Measurements from ENCODE around the gene GID8. TPM values are rescaled to one million over a fixed set of nuclear protein-coding genes. Genes with fewer than 3 reads are reported as not detected.
"Not testable (repeated sequence)": the region's sequence is repeated elsewhere in the genome, so short reads cannot be mapped to it uniquely, and the experiment has no call there.

The GID8 gene
- polyA plus RNA-seq, 2 of the 4 experiments (the other 2 are of a cell fraction): 19.2 to 24.5 TPM

DNA sequence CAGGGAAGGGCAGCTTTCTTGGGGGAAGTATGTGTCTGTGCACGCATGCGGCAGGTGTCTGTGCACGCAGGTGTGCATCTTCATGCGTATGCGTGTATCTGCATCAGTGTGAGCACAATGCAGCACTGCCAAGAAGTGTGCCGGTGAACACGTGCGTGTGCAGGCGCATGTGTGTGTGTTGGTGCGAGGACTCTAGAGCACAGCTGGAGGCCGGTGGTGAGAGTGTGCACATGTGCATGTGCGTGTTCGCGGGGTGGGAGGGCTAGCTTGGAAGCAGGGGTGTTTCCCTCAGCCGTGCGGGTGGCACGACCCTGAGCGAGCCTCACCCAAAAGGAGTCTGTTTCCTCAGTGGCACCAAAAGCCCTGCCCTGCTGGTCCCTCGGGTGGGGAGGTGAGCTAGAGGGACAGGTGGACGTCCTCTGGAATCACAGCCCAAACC is 22.1 kb downstream of the GID8 start:
- ChIA-PET CTCF (interaction anchor here (1.0 to 1.9 kb wide), 3 partner anchors 11 to 14 kb away, joined by 3 to 13 read pairs (median 7); no protein-coding TSS in a partner anchor), POLR2A (no interaction called here)
- Histone ChIP-seq H3K27ac (no peak overlapping the region), H3K9me3 (no peaks in the 10 kb centered on the region), H3K4me3 (no peak overlapping the region), H3K4me1 (peaks cover 9% of the 10 kb centered on the region; the same call in 2 of the 3 replicates), H3K4me2 (no peak overlapping the region)
- 80% methylated on average over 20 of the region's 20 CpGs for WGBS (ENCODE audit: missing lambda C conversion rate)
- DNase-seq (ENCODE audit: low read depth in 1 of 2, low spot score in 1 of 2) (no peak), FAIRE-seq (no peak), ATAC-seq (no peak)
- TF ChIP-seq CBX8 (IDR thresholded peaks at IDR 0.05) (no peak), HOXB13 (CRISPR knock-in tag; IDR thresholded peaks at IDR 0.05; ENCODE audit: low read depth) (no peak)
- TF ChIP-seq, protein P1, sequence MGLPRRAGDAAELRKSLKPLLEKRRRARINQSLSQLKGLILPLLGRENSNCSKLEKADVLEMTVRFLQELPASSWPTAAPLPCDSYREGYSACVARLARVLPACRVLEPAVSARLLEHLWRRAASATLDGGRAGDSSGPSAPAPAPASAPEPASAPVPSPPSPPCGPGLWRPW (IDR thresholded peaks at IDR 0.05): no peak

DNA sequence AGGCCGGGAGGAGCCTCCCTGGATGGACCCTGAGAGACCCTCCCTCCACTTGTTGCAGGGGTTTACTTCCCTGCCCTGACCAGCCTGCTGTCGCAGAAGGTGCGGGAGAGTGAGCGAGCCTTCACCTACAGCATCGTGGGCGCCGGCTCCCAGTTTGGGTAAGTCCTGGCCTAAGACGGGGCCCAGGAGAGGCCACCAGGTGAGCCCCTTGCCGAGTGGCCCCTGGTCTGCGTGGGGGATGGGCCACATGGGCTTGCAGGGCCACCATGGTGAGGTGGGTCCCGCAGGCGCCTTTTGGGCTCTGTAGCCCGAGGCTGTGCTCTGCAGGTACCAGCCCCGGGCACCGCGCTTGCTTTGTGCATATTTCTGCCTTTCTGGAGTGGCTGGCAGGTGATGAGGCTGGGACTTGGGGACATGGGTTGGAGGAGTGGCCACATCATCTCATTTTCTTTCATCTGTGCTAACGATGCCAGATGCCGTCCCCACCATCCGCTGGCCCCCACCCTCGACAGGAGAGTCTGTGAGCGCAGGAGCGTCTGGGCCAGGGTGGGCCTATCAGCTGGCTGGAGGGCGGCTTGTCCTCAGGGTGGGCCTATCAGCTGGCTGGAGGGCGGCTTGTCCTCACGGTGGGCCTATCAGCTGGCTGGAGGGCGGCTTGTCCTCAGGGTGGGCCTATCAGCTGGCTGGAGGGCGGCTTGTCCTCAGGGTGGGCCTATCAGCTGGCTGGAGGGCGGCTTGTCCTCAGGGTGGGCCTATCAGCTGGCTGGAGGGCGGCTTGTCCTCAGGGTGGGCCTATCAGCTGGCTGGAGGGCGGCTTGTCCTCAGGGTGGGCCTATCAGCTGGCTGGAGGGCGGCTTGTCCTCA is 22.7 kb downstream of the GID8 start:
- H3K9me3 ChIP-seq; FAIRE-seq; H3K27ac ChIP-seq; DNase-seq (ENCODE audit: low read depth in 1 of 2, low spot score in 1 of 2); POLR2A ChIA-PET; ATAC-seq; H3K4me2 ChIP-seq; H3K4me3 ChIP-seq; H3K4me1 ChIP-seq: not testable (repeated sequence)
- CTCF ChIA-PET: interaction anchor here (0.6 to 1.9 kb wide), 4 partner anchors 11 to 48 kb away, joined by 3 to 13 read pairs (median 6); no protein-coding TSS in a partner anchor
- 75% methylated on average over 18 of the region's 31 CpGs for WGBS (ENCODE audit: missing lambda C conversion rate)

DNA sequence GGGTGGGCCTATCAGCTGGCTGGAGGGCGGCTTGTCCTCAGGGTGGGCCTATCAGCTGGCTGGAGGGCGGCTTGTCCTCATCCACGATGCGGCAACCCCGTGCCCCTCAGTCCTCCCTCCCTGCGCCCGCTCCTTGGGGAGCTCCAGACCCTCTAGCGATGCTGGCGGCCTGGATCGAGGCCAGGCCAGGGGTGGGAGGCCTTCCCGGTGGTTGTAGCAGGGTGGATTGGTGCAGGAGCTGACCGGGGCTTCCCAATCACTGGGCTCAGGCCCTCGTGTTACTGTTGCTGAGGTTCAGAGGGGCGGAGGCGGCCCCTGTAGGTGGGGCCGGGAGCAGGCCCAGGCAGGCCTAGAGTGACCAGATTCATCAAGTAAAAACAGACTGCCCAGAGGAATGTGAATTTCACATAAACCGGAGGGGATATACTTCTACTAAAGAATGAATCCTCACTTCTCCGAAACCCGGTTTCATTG is 23.4 kb downstream of the GID8 start:
- CTCF ChIA-PET: interaction anchor here (0.6 to 2.8 kb wide), 4 partner anchors 11 to 47 kb away, joined by 3 to 16 read pairs (median 4); no protein-coding TSS in a partner anchor
- Histone ChIP-seq H3K4me2 (no peak overlapping the region), H3K4me3 (no peak overlapping the region), H3K9me3 (no peaks in the 10 kb centered on the region), H3K27ac (no peak overlapping the region), H3K4me1 (no peaks in the 10 kb centered on the region)
- WGBS (ENCODE audit: missing lambda C conversion rate): 82% methylated on average over 16 of the region's 19 CpGs
- TF ChIP-seq JUNB (IDR thresholded peaks at IDR 0.05) (no peak), TP53 (CRISPR knock-in tag; IDR thresholded peaks at IDR 0.05) (no peak), HOXB5 (CRISPR knock-in tag; IDR thresholded peaks at IDR 0.05) (no peak), SMC3 (IDR thresholded peaks at IDR 0.05) (no peak), ZSCAN20 (CRISPR knock-in tag; IDR thresholded peaks at IDR 0.05) (no peak), HOXB13 (CRISPR knock-in tag; IDR thresholded peaks at IDR 0.05; ENCODE audit: low read depth) (no peak), RNF2 (IDR thresholded peaks at IDR 0.05; ENCODE audit: borderline replicate concordance, low read depth) (no peak), MYC (IDR thresholded peaks at IDR 0.05; ENCODE audit: borderline replicate concordance, low read length) (no peak), POLR2A (IDR thresholded peaks at IDR 0.05; ENCODE audit: low read length) (no peak)
- TF ChIP-seq, protein P2, sequence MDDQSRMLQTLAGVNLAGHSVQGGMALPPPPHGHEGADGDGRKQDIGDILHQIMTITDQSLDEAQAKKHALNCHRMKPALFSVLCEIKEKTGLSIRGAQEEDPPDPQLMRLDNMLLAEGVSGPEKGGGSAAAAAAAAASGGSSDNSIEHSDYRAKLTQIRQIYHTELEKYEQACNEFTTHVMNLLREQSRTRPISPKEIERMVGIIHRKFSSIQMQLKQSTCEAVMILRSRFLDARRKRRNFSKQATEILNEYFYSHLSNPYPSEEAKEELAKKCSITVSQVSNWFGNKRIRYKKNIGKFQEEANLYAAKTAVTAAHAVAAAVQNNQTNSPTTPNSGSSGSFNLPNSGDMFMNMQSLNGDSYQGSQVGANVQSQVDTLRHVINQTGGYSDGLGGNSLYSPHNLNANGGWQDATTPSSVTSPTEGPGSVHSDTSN (IDR thresholded peaks at IDR 0.05): no peak
- TF ChIP-seq, protein P3, sequence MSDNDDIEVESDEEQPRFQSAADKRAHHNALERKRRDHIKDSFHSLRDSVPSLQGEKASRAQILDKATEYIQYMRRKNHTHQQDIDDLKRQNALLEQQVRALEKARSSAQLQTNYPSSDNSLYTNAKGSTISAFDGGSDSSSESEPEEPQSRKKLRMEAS (IDR thresholded peaks at IDR 0.05): no peak
- no peak for DNase-seq (ENCODE audit: low read depth in 1 of 2, low spot score in 1 of 2)
- ATAC-seq: no peak
- no peak for FAIRE-seq
- POLR2A ChIA-PET: no interaction called here

DNA sequence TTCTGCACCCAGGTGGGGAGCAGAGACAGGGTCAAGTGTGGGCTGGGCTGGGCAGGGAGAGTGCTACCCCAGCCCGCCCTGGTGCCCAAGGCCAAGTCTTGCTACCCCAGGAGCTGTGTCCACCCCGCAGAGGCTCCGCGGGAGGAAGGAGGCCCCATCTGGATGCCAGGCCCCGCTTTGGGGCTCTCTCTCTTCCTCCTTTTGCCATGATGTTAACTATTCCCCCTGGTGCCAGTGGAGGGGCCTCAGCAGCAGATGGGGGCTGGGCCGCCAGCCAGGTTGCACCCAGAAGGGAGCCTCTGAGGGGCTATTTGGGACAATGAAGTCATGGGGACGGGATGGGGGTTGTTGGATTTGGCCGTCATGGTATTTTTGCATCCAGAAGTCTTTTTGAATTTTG is 23.9 kb downstream of the GID8 start:
- ChIA-PET POLR2A (no interaction called here), CTCF (interaction anchor here (1.0 to 2.8 kb wide), 3 partner anchors 11 to 47 kb away, joined by 3 to 16 read pairs (median 4); no protein-coding TSS in a partner anchor)
- FAIRE-seq (no peak), ATAC-seq (no peak), DNase-seq (ENCODE audit: low read depth in 1 of 2, low spot score in 1 of 2) (no peak)
- WGBS (ENCODE audit: missing lambda C conversion rate): 84% methylated on average over 8 of the region's 8 CpGs
- H3K4me1 ChIP-seq: no peaks in the 10 kb centered on the region
- TF ChIP-seq CHD4 (IDR thresholded peaks at IDR 0.05; ENCODE audit: borderline replicate concordance) (no peak), ZSCAN20 (CRISPR knock-in tag; IDR thresholded peaks at IDR 0.05) (no peak)
- TF ChIP-seq, protein P1 (IDR thresholded peaks at IDR 0.05): no peak
- no peak overlapping the region for H3K4me3 ChIP-seq
- no peak overlapping the region for H3K27ac ChIP-seq
- no peaks in the 10 kb centered on the region for H3K9me3 ChIP-seq
- no peak overlapping the region for H3K4me2 ChIP-seq

Measured in A549 (cell line).